Activated naive CD8-positive, alpha-beta T cell treated with anti-CD3 and anti-CD28 coated beads, Interleukin-2, amount 50 U/mL, for 24 hours (primary cell): ENCODE results near the gene L3MBTL2.
"Not testable (repeated sequence)": the region's sequence is repeated elsewhere in the genome, so short reads cannot be mapped to it uniquely, and the experiment has no call there.

ENCODE experiments used
- ATAC-seq: fragments of 150-1000 bp; cut with Tn5 transposase; one replicate; pipeline ENCODE4 v1.10.0; 2021
- DNase-seq: peaks from one replicate; pipeline ENCODE4 v3.0.0; 2021
- H3K27ac Mint-ChIP-seq: one replicate; pipeline ENCODE4 v1.8.0; 2021; ENCODE audit warnings: mild to moderate bottlenecking, mixed read lengths
- H3K27me3 Mint-ChIP-seq: one replicate; pipeline ENCODE4 v1.8.0; 2021; ENCODE audit warnings: mixed read lengths
- H3K36me3 Mint-ChIP-seq: one replicate; pipeline ENCODE4 v1.8.0; 2021; ENCODE audit warnings: low read depth, mixed read lengths
- H3K4me1 Mint-ChIP-seq: one replicate; pipeline ENCODE4 v1.8.0; 2021; ENCODE audit warnings: mixed read lengths
- H3K4me3 Mint-ChIP-seq: one replicate; pipeline ENCODE4 v1.8.0; 2021; ENCODE audit warnings: mild to moderate bottlenecking, moderate library complexity, mixed read lengths
- H3K9me3 Mint-ChIP-seq: one replicate; pipeline ENCODE4 v1.8.0; 2021; ENCODE audit warnings: mixed read lengths

The L3MBTL2 gene

DNA sequence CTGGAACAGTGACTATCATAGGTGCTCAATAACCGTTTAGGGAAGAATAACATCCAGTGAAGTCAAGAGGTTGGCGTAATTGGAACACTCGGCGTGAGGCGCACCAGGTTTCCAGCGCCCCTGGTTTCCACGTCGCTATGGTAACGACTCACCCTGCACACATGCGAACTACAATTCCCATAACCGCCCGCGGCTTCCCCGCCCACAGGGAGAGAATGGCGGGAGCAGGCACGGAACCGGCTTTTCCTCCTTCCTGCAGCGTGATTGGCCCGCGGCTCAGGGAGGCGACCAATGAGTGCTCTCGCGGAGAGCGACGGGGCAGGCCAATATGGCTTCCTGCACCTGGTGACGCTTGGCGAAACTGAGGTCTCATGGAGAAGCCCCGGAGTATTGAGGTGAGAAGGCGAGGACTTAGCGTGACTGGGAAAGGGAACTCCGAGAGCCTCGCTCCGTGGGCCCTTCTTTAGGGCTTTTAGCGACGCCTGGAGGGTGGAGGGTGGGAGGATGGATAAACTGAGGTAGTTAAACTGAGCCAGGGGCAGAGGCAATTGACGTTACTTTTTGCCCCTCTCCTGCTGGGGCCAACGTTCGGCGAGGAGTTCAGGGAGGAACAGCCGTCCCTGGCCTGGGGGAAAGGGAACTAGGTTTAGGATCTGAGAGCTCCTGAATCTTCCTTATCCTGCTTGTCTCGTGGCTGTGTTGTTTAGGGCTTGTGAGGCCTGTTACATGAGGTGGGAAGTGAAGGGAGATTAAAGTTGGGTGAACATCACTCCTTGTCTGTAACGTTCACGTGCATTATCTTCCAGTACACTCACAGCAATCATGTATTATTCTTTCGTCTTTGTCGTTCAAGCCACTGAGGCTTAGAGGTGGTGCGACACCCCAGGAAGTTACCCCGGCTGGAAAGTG lies at the start of gene L3MBTL2:
Gene L3MBTL2, plus strand, starts transcription at position 321 of the 909 bp plus-strand sequence. Its CDS starts 51 bp downstream, at position 372.
- Mint-ChIP-seq H3K36me3 (peaks cover 20% of the 10 kb centered on the region), H3K27ac (peak within 1 kb of the TSS; percentile 99), H3K27me3 (peaks cover 7% of the 10 kb centered on the region), H3K9me3 (no peaks in the 10 kb centered on the region), H3K4me3 (peak within 1 kb of the TSS; percentile 99), H3K4me1 (peaks cover 30% of the 10 kb centered on the region)
- peak; percentile 99 for DNase-seq
- peak; percentile 100 for ATAC-seq

DNA sequence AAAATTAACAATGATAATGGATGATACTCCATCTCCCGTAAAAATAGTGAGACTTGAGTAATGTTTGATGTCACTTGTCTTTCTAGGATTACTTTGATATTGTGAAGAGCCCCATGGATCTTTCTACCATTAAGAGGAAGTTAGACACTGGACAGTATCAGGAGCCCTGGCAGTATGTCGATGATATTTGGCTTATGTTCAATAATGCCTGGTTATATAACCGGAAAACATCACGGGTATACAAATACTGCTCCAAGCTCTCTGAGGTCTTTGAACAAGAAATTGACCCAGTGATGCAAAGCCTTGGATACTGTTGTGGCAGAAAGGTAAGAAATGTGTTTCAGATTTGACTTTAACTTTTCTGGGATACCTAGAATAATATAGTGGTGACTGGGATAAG lies 48.0 kb upstream of the L3MBTL2 start:
- ATAC-seq: no peak
- Mint-ChIP-seq H3K9me3 (no peaks in the 10 kb centered on the region), H3K4me3 (no peak overlapping the region), H3K36me3 (peaks cover 74% of the 10 kb centered on the region), H3K27me3 (no peaks in the 10 kb centered on the region), H3K27ac (no peak overlapping the region), H3K4me1 (no peaks in the 10 kb centered on the region)
- no peak for DNase-seq

DNA sequence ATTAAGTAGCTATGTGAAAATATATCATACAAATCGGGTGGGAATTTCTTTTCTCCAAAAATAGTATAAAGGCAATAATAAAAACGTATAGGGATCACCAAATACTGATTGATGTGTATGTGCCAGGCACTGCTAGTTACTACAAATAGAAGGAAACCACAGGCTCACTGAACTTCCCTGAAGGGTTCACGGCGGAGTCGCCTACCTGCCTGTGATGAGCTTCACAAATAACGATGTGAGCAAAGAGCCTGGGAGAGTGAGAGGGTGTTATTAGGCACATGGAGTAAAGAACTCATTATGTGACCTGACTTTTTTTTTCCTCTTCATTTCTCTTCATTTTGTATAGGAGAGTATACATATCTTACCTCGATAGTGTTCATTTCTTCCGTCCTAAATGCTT lies 36.0 kb upstream of the L3MBTL2 start:
- Mint-ChIP-seq H3K27me3 (no peaks in the 10 kb centered on the region), H3K4me1 (no peaks in the 10 kb centered on the region), H3K9me3 (no peaks in the 10 kb centered on the region), H3K4me3 (no peak overlapping the region), H3K36me3 (peaks cover 56% of the 10 kb centered on the region), H3K27ac (no peak overlapping the region)
- ATAC-seq: no peak
- DNase-seq: no peak

DNA sequence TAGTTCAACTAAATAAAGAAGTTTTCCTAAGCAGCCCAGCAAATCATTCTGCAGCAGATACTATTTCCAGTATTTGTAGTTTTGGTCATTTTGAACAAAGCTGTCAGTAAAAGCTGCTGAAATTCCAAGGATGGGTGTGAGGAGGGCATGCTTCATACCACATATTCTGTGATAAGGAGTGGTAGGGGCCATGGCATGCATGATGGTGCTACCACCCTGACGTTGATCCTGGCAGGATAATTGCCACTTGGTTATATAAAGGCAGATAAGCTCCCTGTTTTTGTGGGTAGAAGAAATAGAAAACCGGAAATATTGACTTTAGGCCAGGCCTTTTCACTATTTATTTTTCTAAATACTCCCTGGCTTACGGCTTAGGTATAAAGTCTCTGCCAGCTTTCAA lies 33.1 kb upstream of the L3MBTL2 start:
- no peak overlapping the region for H3K27ac Mint-ChIP-seq
- no peak for DNase-seq
- peaks cover 3% of the 10 kb centered on the region for H3K4me1 Mint-ChIP-seq
- no peaks in the 10 kb centered on the region for H3K9me3 Mint-ChIP-seq
- H3K36me3 Mint-ChIP-seq: peaks cover 61% of the 10 kb centered on the region
- H3K4me3 Mint-ChIP-seq: no peak overlapping the region
- H3K27me3 Mint-ChIP-seq: no peaks in the 10 kb centered on the region
- no peak for ATAC-seq

DNA sequence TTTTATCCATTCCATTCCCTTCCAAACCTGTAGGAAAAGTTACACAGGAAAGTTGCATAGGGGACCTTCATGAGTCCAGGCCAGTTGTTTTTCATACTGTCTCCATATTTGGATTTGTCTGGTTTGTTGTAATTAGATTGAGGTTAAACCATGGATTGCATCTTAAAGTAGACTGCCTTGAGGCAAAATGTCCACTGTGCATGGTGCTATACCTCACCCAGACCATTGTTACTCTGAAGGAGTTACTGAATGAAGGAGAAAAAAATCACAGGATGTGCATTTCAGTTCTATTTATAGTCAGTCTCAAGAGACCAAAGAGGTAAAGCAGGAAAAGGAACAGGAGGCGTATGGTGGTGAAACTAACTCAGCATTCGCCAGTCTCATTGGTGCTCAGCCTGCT lies 29.6 kb upstream of the L3MBTL2 start:
- ATAC-seq: no peak
- Mint-ChIP-seq H3K27me3 (no peaks in the 10 kb centered on the region), H3K9me3 (no peaks in the 10 kb centered on the region), H3K4me3 (no peak overlapping the region), H3K27ac (no peak overlapping the region), H3K4me1 (peaks cover 3% of the 10 kb centered on the region), H3K36me3 (peaks cover 43% of the 10 kb centered on the region)
- no peak for DNase-seq

DNA sequence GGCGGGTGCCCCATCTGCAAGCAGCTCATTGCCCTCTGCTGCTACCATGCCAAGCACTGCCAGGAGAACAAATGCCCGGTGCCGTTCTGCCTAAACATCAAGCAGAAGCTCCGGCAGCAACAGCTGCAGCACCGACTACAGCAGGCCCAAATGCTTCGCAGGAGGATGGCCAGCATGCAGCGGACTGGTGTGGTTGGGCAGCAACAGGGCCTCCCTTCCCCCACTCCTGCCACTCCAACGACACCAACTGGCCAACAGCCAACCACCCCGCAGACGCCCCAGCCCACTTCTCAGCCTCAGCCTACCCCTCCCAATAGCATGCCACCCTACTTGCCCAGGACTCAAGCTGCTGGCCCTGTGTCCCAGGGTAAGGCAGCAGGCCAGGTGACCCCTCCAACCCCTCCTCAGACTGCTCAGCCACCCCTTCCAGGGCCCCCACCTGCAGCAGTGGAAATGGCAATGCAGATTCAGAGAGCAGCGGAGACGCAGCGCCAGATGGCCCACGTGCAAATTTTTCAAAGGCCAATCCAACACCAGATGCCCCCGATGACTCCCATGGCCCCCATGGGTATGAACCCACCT lies 28.0 kb upstream of the L3MBTL2 start:
- no peak for ATAC-seq
- Mint-ChIP-seq H3K27me3 (no peaks in the 10 kb centered on the region), H3K27ac (no peak overlapping the region), H3K9me3 (no peaks in the 10 kb centered on the region), H3K4me1 (peaks cover 3% of the 10 kb centered on the region), H3K4me3 (no peak overlapping the region), H3K36me3 (peaks cover 41% of the 10 kb centered on the region)
- DNase-seq: no peak

DNA sequence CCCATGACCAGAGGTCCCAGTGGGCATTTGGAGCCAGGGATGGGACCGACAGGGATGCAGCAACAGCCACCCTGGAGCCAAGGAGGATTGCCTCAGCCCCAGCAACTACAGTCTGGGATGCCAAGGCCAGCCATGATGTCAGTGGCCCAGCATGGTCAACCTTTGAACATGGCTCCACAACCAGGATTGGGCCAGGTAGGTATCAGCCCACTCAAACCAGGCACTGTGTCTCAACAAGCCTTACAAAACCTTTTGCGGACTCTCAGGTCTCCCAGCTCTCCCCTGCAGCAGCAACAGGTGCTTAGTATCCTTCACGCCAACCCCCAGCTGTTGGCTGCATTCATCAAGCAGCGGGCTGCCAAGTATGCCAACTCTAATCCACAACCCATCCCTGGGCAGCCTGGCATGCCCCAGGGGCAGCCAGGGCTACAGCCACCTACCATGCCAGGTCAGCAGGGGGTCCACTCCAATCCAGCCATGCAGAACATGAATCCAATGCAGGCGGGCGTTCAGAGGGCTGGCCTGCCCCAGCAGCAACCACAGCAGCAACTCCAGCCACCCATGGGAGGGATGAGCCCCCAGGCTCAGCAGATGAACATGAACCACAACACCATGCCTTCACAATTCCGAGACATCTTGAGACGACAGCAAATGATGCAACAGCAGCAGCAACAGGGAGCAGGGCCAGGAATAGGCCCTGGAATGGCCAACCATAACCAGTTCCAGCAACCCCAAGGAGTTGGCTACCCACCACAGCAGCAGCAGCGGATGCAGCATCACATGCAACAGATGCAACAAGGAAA lies 27.3 kb upstream of the L3MBTL2 start:
- peaks cover 37% of the 10 kb centered on the region for H3K36me3 Mint-ChIP-seq
- no peak overlapping the region for H3K27ac Mint-ChIP-seq
- H3K27me3 Mint-ChIP-seq: no peaks in the 10 kb centered on the region

DNA sequence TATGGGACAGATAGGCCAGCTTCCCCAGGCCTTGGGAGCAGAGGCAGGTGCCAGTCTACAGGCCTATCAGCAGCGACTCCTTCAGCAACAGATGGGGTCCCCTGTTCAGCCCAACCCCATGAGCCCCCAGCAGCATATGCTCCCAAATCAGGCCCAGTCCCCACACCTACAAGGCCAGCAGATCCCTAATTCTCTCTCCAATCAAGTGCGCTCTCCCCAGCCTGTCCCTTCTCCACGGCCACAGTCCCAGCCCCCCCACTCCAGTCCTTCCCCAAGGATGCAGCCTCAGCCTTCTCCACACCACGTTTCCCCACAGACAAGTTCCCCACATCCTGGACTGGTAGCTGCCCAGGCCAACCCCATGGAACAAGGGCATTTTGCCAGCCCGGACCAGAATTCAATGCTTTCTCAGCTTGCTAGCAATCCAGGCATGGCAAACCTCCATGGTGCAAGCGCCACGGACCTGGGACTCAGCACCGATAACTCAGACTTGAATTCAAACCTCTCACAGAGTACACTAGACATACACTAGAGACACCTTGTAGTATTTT lies 26.6 kb upstream of the L3MBTL2 start:
- no peaks in the 10 kb centered on the region for H3K27me3 Mint-ChIP-seq
- peak overlapping the region; percentile 51 for H3K27ac Mint-ChIP-seq
- DNase-seq: no peak
- H3K36me3 Mint-ChIP-seq: peaks cover 30% of the 10 kb centered on the region
- peaks cover 3% of the 10 kb centered on the region for H3K4me1 Mint-ChIP-seq
- H3K4me3 Mint-ChIP-seq: no peak overlapping the region
- no peak for ATAC-seq
- H3K9me3 Mint-ChIP-seq: no peaks in the 10 kb centered on the region

More for the DNA sequence above, 27.3 kb upstream of the L3MBTL2 start:
- H3K4me3 Mint-ChIP-seq: no peak overlapping the region
- ATAC-seq: no peak
- no peaks in the 10 kb centered on the region for H3K9me3 Mint-ChIP-seq
- DNase-seq: no peak
- H3K4me1 Mint-ChIP-seq: peaks cover 3% of the 10 kb centered on the region

DNA sequence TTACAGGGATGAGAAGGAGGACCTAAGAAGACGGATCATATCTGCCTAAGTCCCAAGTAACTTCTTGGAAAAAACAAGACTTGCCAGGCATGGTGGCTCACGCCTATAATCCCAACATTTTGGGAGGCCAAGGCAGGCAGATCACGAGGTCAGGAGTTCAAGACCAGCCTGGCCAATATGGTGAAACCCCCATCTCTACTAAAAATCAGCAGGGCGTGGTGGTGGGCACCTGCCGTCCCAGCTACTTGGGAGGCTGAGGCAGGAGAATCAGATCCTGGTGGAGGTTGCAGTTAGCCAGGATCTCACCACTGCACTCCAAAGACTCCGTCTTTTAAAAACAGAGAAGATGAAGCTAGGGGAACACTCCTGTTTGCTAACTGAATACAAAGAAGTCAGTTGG lies 24.8 kb upstream of the L3MBTL2 start:
- not testable (repeated sequence) for H3K27me3 Mint-ChIP-seq, H3K9me3 Mint-ChIP-seq, DNase-seq, H3K4me1 Mint-ChIP-seq, H3K27ac Mint-ChIP-seq, ATAC-seq, H3K4me3 Mint-ChIP-seq
- peaks cover 20% of the 10 kb centered on the region for H3K36me3 Mint-ChIP-seq

DNA sequence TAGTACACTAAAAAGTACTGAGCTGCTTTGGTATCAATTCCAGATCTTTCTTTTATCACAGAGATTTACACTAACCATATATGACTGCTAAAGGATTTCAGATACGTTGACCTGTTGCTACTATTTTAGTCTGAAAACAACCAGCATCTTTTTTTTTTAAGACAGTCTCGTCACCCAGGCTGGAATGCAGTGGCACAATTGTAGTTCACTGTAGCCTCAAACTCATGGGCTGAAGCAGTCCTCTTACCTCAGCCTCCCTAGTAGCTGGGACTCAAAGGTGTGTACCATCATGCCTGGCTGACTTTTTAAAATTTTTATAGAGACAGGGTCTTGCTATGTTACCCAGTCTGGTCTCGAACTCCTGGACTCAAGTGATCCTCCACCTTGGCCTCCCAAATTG lies 24.2 kb upstream of the L3MBTL2 start:
- Mint-ChIP-seq H3K4me3 (no peak overlapping the region), H3K9me3 (no peaks in the 10 kb centered on the region), H3K27ac (no peak overlapping the region), H3K27me3 (no peaks in the 10 kb centered on the region), H3K4me1 (no peaks in the 10 kb centered on the region), H3K36me3 (peaks cover 14% of the 10 kb centered on the region)
- DNase-seq (no peak), ATAC-seq (no peak)

DNA sequence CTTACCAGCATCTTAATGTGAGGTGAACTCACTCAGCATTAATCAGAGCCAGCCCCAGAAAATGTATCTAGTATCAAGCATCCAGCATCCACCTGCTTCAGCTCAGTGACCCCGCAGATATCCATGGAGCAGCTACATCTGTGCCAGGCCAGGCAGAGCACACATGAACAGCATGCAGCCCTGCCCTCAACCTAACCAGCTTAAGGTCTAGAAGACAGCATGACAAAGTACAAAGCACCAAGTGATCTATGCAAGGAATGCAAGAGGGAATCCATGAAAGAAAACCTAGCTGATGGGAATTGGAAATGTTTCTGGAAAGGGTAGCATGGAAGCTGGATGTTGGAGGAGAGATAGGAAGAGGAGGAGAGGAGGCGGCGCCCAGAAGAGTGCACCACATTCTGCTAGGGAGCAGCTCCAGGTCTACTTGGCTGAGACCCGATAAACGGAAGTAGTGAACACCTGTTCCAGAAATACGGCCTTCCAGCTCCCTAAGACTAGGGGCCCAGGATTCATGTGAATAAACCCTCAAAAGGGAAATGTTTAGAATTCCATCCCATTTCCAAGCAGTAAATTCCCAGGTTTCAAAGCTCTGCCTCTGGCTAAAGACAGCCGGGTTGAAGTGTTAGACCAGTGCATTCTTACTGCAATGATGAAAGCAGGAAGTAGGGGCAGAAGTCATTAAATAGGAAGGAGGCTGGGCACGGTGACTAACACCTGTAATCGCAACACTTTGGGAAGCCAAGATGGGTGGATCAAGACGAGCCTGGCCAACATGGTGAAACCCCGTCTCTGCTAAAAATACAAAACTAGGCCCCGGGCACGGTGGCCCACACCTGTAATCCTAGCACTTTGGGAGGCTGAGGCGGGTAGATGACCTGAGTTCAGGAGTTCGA lies 23.5 kb upstream of the L3MBTL2 start:
- ATAC-seq (no peak), DNase-seq (no peak)
- Mint-ChIP-seq H3K27me3 (no peaks in the 10 kb centered on the region), H3K4me3 (no peak overlapping the region), H3K4me1 (no peaks in the 10 kb centered on the region), H3K27ac (no peak overlapping the region), H3K9me3 (no peaks in the 10 kb centered on the region), H3K36me3 (peaks cover 10% of the 10 kb centered on the region)

DNA sequence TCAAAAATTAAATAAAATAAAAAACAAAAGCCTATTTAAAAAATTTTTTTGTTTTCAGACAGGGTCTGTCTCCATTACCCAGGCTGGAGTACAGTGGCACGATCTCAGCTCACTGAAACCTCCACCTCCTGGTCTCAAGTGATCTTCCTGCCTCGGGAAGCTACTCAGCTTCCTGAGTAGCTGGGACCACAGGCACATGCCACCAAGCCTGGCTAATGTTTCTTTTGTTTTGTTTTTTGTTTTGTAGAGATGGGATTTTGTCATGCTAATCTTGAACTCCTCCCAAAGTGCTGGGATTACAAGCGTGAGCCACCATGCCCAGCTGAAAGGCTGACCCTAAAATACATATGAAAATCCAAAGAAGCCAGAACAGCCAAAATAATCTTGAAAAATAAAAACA lies 20.4 kb upstream of the L3MBTL2 start:
- H3K27ac Mint-ChIP-seq: no peak overlapping the region
- ATAC-seq (no peak), DNase-seq (no peak)
- H3K4me3 Mint-ChIP-seq: no peak overlapping the region
- no peaks in the 10 kb centered on the region for H3K9me3 Mint-ChIP-seq
- H3K27me3 Mint-ChIP-seq: no peaks in the 10 kb centered on the region
- H3K36me3 Mint-ChIP-seq: no peaks in the 10 kb centered on the region
- H3K4me1 Mint-ChIP-seq: no peaks in the 10 kb centered on the region

DNA sequence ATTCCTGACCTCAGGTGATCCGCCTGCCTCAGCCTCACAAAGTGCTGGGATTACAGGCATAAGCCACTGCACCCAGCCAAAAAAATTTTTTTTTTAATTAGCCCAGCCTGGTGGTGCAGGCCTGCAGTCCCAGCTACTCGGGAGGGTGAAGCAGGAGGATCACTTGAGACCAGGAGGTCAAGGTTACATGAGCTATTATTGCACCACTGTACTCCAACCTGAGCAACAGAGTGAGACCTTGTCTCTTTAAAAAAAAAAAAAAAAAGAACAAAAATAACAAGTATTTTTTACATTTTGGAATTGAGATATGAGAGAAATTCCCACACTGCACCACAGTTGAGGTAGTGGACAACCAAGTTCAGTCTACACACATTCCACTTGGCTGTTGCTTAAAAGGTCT lies 13.6 kb upstream of the L3MBTL2 start:
- Mint-ChIP-seq H3K36me3 (no peaks in the 10 kb centered on the region), H3K4me1 (peaks cover under 1% of the 10 kb centered on the region), H3K4me3 (no peak overlapping the region), H3K27me3 (no peaks in the 10 kb centered on the region), H3K27ac (no peak overlapping the region), H3K9me3 (no peaks in the 10 kb centered on the region)
- no peak for ATAC-seq
- no peak for DNase-seq

DNA sequence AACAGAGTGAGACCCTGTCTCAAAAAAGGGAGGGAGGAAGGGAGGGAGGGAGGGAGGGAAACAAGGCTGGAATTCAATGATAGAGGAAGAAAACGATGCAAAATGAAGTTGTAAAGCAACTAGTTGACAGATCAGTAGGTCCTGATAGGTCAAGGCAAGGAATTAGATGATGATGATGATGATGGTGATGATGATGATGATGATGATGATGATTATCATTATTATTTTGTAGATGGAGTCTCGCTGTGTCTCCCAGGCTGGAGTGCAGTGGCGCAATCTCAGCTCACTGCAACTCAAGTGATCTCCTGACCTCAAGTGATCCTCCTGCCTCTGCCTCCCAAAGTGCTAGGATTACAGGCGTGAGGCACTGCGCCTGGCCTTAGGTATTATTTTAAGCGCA lies 11.3 kb upstream of the L3MBTL2 start:
- Mint-ChIP-seq H3K27me3 (peaks cover 4% of the 10 kb centered on the region), H3K27ac (no peak overlapping the region), H3K4me1 (peaks cover 12% of the 10 kb centered on the region), H3K9me3 (no peaks in the 10 kb centered on the region), H3K36me3 (no peaks in the 10 kb centered on the region), H3K4me3 (no peak overlapping the region)
- ATAC-seq (no peak), DNase-seq (no peak)
